Dedifferentiated amniotic fluid mesenchymal stem cell (primary cell): ENCODE results near the gene GTF2H4.
"Not testable (repeated sequence)": the region's sequence is repeated elsewhere in the genome, so short reads cannot be mapped to it uniquely, and the experiment has no call there.

Experiments used
- DNase-seq: peaks from one replicate; pipeline ENCODE4 v3.0.0-alpha.2; 2016; ENCODE audit errors: extremely low spot score

Gene GTF2H4

DNA sequence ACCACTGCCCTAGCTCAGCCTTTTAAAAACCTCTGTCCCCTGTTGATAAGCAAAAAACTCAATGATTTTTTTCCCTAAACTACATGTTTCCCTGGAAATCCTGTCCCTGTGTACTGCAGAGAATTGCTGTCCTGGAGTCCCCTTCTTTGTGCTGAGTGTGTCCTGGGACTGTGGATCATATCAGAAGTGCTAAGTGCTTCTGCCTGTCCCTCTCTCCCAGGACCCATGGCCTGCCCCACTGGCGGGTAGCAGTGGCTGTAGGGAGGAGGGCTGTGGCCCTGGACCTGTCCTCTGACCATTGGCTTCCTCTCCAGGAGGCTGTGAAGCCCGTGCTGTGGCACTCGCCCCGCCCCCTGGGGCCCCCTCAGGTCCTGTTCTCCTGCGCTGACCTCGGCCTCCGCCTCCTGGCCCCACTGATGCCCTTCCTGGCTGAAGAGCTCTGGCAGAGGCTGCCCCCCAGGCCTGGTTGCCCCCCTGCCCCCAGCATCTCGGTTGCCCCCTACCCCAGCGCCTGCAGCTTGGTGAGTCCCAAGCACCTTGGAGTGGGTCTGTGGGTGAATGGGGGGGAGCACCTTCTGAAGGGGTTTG is 16.1 kb downstream of the GTF2H4 start:
- not testable (repeated sequence) for DNase-seq

DNA sequence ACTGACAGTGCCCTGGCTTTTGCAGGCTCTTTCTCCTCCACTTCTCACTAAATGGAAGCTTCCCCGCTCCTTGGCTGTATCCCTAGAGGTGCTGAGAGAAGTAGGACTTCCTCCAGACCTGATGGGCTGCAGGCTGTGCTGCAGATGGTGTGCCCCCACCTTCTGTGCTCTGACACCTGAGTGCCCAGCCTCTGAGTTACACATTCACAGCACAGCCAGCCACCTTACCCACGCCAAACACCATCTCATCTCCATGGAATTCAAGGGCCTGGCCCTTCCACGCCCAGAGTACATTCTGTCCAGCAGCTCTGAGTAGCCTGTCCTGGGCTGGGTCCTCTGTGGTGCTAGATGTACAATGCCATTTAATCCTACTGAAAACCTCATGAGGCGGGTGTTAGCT is 18.6 kb downstream of the GTF2H4 start:
- no peak for DNase-seq

DNA sequence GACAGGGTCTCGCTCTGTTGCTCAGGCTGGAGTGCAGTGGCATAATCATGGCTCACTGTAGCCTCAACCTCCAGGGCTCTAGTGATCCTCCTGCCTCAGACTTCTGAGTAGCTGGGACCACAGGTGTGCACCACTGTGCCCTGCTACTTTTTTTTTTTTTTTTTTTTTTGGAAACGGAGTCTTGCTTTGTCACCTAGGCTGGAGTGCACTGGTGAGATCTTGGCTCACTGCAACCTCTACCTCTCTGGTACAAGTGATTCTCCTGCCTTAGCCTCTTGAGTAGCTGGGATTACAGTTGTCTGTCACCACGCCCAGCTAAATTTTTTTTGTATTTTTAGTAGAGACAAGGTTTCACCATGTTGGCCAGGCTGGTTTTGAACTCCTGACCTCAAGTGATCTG is 19.1 kb downstream of the GTF2H4 start:
- not testable (repeated sequence) for DNase-seq

DNA sequence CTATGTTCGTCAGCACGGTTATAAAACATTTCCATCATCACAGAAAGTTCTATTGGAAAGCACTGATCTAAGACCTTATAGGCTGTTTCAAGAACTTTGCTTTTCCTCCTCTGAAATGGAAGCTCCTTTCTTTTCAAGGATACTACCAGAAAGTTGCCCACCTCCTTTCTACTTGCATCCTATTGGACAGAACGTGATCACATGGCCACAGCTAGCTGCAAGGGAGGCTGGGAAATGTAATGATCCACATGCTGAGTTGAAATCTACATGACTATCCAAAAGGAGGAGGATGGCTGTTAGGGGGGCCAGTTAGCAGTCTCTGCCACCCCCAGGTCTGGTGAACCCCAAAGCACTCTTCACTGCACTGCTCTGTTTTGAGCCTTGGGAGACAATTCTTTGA is 20.7 kb downstream of the GTF2H4 start:
- DNase-seq = no peak

DNA sequence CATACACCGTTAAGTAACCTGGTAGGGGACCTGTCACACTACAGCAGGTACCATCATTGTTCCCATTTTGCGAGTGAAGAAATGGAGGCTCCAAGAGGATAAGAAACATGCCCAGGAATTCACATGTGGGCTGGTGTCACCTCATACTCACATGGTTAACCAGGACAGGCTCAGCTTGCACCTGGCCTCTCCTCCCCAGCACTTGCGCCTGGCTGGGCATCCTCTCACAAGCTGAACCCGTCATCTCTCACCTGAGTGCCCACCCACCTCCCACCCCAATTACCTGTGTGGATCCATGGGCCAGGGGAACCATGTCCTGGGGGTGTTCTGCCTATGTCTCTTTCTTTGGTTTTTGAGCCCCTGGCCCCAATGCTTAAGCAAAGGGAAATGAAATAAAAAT is 22.5 kb downstream of the GTF2H4 start:
- DNase-seq = no peak

DNA sequence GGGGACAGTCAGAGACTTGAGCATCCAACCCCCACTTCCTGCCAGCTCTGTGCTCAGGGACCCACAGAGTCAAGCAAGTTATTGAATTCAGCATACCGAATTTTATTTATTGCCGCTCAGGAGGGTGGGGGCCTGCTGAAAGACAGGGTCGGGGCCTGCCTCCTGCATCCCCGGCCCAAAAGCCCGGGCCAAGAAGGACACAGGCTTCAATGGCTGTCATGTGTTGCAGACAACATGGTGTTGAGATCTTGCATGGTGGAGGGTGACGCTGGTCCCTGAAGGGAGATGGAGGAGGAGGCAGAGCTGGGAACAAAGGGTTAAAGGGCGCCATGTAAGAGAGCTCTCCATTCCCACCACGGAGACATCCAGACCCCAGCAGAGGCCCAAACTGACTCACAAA is 23.3 kb downstream of the GTF2H4 start:
- DNase-seq = no peak

DNA sequence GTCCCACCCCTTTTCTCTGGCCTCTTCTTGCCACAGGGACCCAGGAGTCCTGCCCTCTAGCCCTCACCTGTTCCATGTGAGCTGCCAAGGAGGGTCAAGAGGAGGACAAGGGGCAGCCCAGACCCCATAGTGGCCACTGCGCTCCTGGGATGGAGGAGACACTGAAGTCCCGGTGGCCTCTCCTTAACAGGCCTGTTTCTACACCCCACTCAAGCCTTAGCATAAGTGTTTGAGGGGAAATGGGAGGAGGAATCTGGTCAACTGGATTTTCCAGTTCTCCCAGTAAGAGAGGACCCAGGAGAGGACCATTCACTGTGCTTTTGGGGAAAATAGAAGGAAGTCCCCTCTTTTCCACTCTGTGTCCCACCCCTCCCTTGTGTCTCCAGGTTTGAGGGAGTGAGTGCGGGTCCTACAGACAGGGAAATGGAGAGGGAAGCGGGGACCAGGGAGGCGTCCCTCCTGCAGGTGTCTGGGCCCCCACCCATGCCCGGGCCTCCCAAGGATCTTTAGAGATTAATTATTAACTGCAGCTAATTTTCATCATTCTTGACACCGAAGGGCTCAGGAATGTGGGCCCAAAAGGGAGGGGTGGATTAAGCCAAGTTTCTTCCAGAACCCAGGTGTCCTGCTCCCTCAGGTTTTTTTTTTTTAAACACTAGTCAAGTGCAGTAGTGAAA is 24.1 kb downstream of the GTF2H4 start, which contains the start of gene SFTA2:
Gene SFTA2, minus strand, starts transcription at position 202 of the 677 bp plus-strand sequence. Its CDS starts 74 bp downstream, at position 128.
- DNase-seq = no peak

DNA sequence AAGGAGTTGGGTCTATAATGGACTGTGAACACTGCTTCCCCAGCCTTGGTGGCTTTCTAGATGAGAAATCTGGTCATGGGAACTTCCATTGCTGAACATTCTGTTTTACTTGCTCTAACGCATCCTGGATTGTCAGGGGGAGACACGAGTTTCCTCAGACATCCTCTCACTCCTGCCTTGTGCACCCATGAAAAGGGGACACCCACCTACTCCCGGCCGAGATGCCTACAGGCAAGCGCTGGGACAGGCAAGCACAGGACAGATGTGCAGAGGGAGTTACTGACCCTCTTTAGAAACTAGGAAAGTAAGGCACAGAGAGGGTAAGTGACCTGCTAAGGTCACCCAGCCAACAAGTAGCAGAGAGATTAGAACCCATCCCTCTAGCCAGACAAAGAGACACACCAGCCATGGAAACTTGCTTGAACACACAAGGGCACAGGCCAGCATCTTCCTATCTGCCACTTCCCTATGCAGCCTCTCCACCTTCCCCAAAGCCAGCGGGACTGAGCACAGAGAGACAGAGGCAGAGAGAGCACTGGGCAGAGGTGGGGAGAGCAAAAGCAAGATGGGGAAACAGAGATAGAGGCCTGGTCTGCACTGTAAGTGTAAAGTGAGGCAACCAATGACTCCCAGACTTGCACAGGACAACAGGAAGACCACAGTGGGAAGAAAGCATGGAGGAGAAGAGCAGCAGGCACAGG is 24.8 kb downstream of the GTF2H4 start:
- DNase-seq = no peak

DNA sequence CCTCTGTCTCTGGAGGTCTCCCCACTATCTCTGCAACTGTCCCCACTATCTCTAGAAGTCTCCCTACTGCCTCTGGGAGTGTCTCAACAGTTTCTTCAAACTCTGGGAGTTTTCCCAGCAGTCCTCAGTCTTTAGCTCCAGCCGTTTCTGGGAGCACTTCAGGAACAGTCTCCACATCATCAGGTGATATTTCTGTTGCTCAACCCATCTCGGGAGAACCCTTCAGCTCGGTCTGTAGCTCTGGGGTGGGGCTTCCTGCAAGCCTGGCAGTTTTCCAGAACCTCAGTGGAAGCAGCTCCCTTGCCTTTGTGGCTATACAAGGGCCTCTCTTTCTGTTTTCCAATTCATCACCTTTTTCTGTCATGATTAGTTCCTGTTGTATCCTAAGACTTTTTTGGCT is 27.0 kb downstream of the GTF2H4 start:
- DNase-seq = no peak

DNA sequence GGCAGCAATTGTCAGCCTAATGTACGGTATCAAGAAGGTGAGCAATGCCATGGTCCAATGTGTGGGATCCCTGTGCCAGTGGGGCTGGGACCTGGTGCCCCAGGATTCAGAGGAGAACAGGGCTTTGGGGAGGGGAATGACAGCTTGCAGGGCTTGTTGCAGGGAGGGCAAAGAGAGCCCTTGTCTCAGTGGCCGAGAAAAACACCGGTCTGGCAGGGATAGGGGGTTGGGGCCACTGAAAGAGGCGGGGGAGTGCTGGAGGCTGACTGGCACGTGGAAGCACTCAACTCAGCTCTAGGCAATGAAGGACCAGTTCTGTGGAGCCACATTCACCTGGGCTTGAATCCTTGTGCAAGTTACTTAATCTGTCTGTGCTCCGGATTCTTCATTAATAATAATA is 29.3 kb downstream of the GTF2H4 start:
- DNase-seq = no peak

DNA sequence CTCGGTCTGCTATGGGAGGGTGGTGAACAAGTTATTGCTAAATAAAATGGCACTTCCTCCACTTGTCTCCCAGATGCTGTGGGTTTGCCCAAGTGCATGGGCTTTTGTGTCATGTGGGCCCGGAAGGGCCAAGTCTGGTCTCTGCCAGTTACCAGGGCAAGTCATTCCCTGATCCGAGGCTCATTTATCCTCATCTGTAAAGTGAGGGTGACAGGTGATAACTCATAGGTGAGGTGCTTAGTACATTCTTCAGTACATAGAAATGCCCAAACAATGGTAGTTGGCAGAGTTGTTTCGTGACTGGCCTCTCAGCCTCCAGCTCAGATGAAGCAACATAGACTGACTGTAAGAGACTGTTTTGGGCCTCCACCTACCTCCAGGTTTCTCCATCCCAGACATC is 30.7 kb downstream of the GTF2H4 start:
- DNase-seq = no peak

DNA sequence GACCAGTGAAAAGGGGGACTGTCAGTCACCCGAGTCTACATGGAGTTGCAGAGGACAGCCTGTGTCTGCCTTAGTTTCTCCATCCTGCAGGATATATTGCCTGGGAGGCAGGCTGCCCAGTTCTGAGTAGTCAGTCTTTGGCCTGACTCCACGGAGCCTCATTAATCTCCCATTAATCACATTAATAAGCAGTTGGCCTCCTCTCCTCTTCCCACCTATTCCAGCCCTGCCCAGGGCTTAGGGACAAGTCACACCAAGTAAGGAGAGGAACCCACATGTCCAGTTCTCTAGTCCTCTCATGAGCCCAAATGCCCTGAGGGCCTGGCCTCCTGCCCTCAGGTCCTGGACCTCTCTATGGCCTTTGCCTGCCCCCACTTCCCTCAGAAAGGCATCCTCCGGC is 31.5 kb downstream of the GTF2H4 start:
- no peak for DNase-seq

DNA sequence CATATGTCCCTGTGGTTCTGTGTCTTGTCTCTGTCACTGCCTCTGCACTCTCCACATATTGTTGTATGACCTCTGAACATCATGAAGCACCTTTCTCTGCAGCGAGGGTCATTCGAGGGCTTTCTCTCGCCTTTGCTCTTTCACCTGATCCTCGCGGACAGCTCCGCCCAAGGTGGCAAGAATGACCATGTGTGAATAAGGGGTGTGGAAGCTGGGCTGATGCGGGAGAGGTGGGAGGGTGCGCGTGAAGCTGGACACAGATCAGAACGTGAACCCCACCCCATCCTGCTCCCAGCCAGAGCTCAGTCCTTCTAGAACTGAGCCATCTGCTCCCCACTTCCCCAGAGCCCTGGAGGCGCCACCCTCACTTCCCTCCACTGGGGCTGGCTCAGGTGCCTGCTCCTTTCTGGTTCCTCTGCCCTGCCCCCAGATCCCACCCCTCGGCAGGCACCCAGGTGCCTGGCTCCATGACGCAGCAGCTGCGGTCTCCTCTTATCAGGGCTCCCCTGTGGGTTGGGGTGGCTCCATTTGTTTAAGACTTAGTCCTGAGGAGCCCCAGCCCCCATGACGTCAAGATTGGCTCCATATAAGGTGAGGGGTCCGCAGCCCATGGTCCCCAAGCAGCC is 32.5 kb downstream of the GTF2H4 start, which contains the start of gene MUCL3:
Gene MUCL3, plus strand, starts transcription at position 613 of the 626 bp plus-strand sequence. CDS start 27 bp downstream, outside the sequence.
- DNase-seq = no peak

DNA sequence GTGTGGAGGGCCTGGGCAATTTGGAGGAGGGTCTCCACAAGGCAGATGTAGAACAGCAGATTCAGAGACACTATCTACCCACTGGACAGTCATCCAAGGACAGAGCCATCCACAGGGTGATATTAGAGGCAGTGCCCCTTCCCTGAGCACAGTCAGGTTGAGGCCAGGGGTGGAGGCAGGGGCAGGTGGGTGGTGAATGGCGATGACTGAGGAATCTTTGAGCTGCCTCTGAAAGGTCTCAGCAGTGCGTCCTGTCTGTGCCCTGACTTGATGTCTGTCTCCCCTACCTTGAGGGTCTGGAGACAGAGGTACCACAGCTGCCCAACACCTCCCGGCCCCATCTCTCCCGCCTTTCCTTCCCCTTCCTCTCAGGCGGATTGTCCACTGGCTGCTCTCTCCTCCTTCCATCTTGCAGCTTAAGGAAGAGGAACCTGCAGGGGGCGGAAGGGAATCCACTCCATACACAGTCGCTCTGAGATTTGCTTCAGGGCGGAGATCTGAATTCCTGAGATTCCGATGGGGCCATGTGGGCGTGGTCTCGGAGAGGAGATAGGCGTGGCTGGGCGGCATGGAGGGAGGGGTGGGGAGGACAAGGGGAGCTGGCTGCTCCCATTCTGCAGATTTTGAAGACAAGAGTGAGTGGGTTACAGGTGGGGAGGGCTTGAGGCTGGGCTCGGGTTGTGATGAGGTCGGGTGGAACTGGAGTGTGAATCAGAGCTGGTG is 34.5 kb downstream of the GTF2H4 start:
- DNase-seq = peak; percentile 74

DNA sequence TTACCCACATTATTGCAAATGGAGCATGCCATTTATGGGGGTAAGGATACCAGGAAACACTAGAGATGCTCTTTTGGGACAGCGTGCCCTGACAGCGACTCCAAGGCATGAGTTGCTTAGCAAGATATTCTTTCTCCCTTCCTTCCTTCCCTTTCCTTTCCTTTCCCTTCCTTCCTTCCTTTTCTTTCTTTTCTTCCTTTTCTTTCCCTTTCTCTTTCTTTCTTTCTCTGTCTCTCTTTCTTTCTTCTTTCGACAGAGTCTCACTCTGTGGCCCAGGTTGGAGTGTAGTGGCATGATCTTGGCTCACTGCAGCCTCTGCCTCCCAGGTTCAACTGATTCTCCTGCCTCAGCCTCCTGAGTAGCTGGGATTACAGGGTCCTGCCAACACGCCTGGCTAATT is 36.0 kb downstream of the GTF2H4 start:
- no peak for DNase-seq

DNA sequence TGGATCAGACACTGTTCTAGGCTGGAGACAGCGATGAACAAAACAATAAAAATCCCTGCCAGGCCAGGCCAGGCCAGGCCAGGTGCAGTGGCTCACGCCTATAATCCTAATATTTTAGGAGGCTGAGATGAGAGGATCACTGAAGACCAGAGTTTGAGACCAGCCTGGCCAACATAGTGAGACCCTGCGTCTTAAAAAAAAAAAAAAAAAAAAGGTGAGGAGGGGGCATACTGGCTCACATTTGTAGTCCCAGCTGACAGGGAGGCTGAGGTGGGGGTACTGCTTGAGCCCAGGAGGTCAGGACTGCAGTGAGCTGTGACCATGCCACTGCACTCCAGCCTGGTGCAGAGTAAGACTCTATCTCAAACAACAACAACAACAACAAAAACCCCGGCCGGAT is 37.3 kb downstream of the GTF2H4 start:
- no peak for DNase-seq

DNA sequence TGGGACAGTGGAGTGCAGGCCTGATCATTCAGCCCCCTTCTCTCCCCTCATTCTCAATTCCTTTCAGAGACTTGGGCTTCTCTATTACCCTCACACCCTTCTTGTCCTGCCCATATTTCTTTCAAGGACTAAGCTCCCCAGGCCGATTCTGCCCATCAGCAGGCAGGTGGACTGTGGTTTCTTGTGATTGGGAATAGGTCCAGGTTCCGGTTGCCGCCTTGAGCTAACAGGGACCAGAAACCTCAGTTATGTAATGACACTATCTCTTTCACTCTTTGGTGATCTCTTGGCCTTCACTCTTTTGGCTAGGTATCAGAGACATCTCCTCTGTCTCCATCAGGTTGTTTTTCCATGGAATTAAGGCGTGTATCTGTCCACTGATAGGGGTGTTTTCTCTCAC is 39.2 kb downstream of the GTF2H4 start:
- no peak for DNase-seq

DNA sequence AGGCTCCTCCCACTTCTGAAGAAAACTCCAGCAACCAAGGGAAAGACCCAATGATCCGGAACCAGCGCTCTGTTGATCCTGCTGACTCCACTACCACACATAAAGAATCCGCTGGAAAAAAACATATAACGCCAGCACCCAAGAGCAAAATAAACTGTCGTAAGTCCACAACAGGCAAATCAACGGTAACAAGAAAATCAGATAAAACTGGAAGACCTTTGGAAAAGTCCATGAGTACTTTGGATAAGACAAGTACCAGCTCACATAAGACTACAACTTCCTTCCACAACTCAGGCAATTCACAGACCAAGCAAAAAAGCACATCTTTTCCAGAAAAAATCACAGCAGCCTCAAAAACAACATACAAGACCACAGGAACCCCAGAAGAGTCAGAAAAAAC is 40.8 kb downstream of the GTF2H4 start:
- DNase-seq = no peak

DNA sequence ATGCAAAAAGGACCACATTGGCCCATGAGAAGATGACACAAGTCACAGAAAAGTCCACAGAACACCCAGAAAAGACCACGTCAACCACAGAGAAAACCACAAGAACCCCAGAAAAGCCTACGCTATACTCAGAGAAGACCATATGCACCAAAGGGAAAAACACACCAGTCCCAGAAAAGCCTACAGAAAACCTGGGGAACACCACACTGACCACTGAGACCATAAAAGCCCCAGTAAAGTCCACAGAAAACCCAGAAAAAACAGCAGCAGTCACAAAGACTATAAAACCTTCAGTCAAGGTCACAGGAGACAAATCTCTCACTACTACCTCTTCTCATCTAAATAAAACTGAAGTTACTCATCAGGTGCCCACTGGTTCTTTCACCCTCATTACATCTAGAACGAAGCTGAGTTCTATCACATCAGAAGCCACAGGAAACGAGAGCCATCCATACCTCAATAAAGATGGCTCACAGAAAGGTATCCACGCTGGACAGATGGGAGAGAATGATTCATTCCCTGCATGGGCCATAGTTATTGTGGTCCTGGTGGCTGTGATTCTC is 44.0 kb downstream of the GTF2H4 start:
- no peak for DNase-seq

DNA sequence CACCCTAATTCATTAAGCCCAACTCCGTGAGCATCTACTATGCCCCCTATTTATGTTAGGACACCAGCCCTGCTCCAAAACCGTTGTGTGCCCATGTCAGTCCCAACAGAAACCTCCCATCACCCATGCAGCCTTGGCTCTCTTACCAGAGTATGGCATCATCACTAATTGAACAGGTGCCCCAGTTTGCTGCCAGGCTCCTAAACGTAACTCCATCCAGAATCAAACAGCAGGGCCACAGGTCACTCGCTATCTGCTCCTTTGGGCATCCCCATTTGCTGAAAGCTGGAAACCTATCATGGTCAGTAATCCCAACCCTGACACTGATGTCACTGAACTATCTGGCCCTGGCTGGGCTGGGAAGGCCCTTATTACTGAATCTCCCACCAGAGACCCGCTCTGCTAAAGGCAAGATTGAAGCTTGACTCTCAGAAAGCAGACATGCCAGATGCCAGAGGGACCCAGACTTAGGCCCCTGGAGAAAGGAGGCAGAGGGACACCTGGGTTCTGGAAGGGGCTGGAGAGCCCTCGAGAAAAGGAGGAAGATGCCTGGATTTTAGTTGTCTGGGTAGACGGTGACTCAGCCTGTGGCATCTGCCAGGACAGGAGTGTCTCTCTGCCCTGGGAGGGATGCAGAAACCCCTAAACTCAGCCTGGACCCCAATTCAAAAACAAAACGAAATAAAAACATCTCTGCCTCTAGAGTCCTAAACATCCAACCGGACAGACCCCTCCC is 46.8 kb downstream of the GTF2H4 start:
- DNase-seq = no peak
